GM19193 (cell line): ENCODE results near the gene ZMIZ1.
A peak's percentile ranks its signal among the peaks of the same experiment; 100 is the strongest.

Experiments used
- POLR2A ChIP-seq: IDR thresholded peaks from 4 replicates; pipeline ENCODE4 v1.6.1; 2011; ENCODE audit not compliant: insufficient read depth, insufficient read length; ENCODE audit errors: extremely low read depth

ZMIZ1 gene

GRCh38 chr10:79335470-79336235 lies 266.9 kb downstream of the ZMIZ1 start:
- no peak for TF ChIP-seq POLR2A

- TF ChIP-seq POLR2A = no peak
Measured at GRCh38 chr10:79336276-79336675, 267.5 kb downstream of the ZMIZ1 start.

GRCh38 chr10:79336739-79337138 lies 268.0 kb downstream of the ZMIZ1 start:
- no peak for TF ChIP-seq POLR2A

DNA sequence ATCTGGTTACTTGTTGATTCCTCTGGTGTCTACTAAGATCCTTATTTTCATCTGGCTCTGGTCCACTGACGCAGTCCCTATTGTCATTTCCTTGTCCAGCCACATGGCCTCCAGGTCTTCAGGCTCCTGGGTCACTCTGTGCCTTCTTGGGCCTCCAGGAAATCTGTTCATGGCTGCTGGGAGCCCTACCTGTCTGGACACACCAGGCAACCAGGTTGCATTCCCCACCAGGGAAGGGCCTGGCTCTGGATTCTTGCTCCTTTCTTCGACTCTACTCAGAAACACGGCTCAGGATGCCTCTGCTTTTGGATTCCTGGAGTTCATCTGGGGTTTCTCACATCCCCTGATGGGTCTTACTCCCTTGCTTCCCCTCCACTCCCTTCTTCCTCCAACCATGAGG lies 270.5 kb downstream of the ZMIZ1 start:
- TF ChIP-seq POLR2A = no peak

DNA sequence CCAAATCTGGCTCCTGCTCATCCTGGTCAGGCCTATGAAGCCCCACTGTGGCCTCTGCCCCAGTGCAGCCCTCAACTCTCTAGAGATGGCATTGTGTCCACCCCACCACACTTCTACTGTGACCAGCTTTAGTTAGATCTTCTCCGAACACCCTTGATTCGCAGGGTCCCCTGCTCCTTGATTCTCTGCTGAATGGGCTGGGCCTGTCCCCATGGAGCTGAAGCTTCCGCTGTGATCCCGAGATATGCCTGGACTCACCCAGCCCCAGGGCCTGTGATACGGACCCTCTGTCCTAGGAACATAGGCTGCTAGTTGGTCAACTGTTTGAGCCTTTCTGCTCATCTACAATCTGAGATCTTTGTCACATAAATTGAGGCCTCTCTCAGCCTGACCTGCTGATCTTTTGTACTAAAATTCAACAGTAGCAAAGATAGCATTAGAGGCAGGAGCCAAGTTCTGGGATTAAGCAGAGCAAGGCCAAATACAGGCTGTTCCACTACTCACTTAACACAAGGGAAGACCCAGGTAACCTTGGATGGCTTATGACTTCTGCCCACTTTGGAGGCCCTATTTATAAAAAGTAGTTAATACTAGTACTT lies 272.0 kb downstream of the ZMIZ1 start:
- no peak for TF ChIP-seq POLR2A

DNA sequence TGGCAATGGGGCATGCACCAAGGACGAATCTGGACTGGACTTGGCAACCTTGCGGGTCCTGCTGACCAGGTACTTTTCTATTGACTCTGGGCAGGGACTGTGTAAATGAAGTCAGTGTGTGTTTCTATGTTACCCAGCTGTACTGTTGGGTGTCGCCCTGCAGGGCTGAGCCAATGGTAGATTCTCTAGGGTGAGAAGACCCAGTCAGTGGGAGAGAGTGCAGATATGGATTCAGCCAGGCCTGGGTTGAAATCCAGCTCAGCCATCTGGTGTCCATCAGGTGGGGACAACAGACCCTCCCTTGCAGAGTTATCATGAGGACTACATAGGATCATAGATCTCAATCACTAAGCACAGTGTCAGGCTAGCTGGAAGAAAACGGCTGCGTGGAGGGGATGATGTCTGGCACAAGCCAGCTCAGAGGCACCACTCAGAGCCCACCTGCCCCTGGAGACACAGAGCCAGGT lies 273.6 kb downstream of the ZMIZ1 start:
- no peak for TF ChIP-seq POLR2A

- TF ChIP-seq POLR2A = no peak
Measured at GRCh38 chr10:79342811-79343561, 274.2 kb downstream of the ZMIZ1 start.

- no peak for TF ChIP-seq POLR2A
Measured at GRCh38 chr10:79344502-79345195, 275.9 kb downstream of the ZMIZ1 start.

DNA sequence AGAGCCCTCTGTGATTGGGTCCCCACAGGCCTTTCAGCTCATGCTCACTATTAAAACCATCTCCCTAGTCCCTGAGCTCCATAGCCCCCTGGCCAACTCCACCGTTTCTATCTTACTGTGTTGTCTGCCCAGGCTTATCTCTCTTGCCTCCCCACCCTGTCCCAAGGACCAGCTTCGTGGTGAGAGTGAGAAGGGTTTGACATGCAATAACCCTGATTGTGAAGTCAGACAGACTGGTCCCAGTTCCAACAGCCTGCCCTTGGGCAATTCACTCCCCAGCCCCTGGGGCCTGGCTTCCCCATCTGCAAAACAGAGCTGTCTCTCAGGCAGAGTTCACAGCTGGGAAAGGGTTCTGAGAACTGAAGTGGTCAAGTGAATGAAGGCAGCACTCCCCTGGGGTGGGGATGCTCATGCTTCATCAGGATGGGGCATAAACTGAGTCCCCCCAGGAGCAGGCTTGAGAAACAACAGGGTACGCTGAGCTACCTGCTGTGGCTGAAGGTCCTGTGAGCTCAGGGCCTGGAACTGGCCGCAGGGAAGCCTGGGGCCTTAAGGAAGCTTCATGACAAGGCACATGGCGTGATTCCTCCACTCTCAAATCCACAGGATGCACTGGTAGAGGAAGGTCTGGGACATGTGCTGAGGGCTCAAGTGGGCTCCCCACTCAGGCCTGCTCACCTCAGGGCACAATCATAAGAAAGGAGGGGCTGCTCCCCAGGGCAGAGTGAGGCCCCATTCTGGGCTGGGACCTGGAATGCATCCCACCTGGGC lies 276.7 kb downstream of the ZMIZ1 start:
- TF ChIP-seq POLR2A = no peak

DNA sequence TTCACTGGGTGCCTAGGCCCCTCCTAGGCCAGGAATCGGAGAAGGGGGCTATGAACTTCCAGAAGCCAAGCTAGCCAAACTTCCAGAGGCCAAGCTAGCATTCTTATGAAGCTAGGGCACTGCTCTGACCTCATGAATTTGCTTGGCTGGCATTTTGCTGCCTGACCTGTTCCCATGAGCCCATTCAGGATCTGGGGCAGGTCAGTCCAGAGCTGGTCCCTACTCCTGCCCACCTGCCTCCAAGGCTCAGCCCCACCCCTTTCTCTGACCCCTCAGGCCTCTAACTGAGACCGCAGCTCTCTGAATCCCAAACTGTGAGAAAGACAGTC lies 277.2 kb downstream of the ZMIZ1 start:
- TF ChIP-seq POLR2A = no peak

DNA sequence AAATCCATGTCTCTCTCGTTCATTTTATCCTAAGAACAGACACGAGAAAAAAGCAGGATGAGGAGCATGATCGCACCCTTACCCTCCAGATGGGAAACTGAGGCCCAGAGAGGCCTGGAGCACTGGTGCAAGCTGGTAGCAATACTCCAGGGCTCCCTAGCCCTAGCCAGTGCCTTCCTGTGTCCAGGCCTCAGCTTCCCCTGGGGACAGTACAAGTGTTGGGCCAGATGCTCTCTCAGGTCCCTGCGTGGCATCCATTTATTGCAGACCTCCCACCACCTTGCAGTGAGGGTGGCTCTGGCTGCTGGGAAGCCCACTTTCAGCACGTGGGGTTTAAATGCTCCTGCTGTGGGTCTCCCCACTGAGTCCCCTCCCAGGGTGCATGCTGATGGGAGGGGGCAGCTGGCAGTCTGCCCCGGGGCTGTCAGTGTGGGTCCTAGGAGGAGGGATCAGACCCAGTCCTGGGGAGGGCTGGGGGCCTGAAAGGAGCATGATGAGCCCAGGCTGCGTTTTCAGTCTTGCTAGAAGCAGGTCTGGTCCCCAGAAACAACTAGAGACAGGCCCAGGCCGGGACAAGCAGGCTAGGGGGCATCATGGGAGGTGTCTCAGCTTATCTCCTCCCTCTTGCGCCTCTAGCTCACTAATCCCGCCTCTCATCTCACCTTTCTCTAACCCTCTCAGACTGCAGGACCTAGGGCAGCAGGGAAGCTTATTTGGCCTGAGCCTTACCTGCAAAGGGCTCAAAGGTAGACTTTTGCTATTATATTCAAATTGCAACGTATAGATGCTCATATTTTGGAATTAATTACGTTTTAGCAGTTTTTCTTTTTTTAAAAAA lies 277.8 kb downstream of the ZMIZ1 start:
- TF ChIP-seq POLR2A = no peak

- peak; percentile 86 for TF ChIP-seq POLR2A
Measured at GRCh38 chr10:79347226-79347893, 278.6 kb downstream of the ZMIZ1 start, which contains the start of gene PPIF. Gene PPIF (plus strand): TSS chr10:79347469. CDS start chr10:79347549, 80 bp downstream.
